Neuronal stem cell (in vitro differentiated cells): ENCODE results near the gene RASL12.
"Not testable (repeated sequence)": the region's sequence is repeated elsewhere in the genome, so short reads cannot be mapped to it uniquely, and the experiment has no call there.

Experiments
- DNase-seq: peaks from one replicate; pipeline ENCODE4 v3.0.0-alpha.2; 2013; ENCODE audit warnings: low spot score
- H2AFZ ChIP-seq: one replicate; pipeline ENCODE4 v1.6.1; 2013; ENCODE audit warnings: mild to moderate bottlenecking, low read length, inconsistent platforms
- H2AK5ac ChIP-seq: 2 replicates; pipeline ENCODE4 v1.6.1; 2013; ENCODE audit warnings: low read depth, mild to moderate bottlenecking, inconsistent platforms, low read length, moderate library complexity, mixed read lengths
- H2BK120ac ChIP-seq: 2 replicates; pipeline ENCODE4 v1.6.1; 2013; ENCODE audit warnings: low read depth, mild to moderate bottlenecking, inconsistent platforms, low read length, moderate library complexity, mixed read lengths
- H2BK12ac ChIP-seq: one replicate; pipeline ENCODE4 v1.6.1; 2013; ENCODE audit warnings: low read length, inconsistent platforms
- H2BK15ac ChIP-seq: 2 replicates; pipeline ENCODE4 v1.6.1; 2013; ENCODE audit warnings: mild to moderate bottlenecking, low read length, inconsistent platforms, mixed read lengths
- H2BK5ac ChIP-seq: one replicate; pipeline ENCODE4 v1.6.1; 2013; ENCODE audit warnings: inconsistent platforms, mild to moderate bottlenecking, low read length, moderate library complexity
- H3K14ac ChIP-seq: one replicate; pipeline ENCODE4 v1.6.1; 2013; ENCODE audit warnings: low read length, inconsistent platforms
- H3K18ac ChIP-seq: 2 replicates; pipeline ENCODE4 v1.6.1; 2013; ENCODE audit warnings: low read length, inconsistent platforms
- H3K23ac ChIP-seq: 2 replicates; pipeline ENCODE4 v1.6.1; 2013; ENCODE audit warnings: low read depth, mild to moderate bottlenecking, mixed read lengths, low read length, inconsistent platforms; ENCODE audit not compliant: poor library complexity
- H3K27ac ChIP-seq: replicated peaks from 3 replicates; pipeline ENCODE4 v1.5.1; 2013; ENCODE audit warnings: low read length, inconsistent platforms
- H3K27me3 ChIP-seq, 3 experiments: 2 replicates each; pipeline ENCODE4 v1.6.1; 2013; ENCODE audit warnings: low read length in 3 of 3, mild to moderate bottlenecking in 2 of 3, inconsistent platforms in 1 of 3, low read depth in 1 of 3, mixed read lengths in 1 of 3, moderate library complexity in 1 of 3; ENCODE audit not compliant: control insufficient read depth in 3 of 3, insufficient read depth in 3 of 3
- H3K36me3 ChIP-seq, 2 donors: replicated peaks in 1 of 2; 2 replicates each; pipeline ENCODE4 v1.6.1; 2013; ENCODE audit warnings: low read length in 2 of 2; ENCODE audit not compliant: control insufficient read depth in 2 of 2, insufficient read depth in 2 of 2
- H3K4ac ChIP-seq: 2 replicates; pipeline ENCODE4 v1.6.1; 2013; ENCODE audit warnings: inconsistent platforms, mild to moderate bottlenecking, low read length, moderate library complexity
- H3K4me1 ChIP-seq, 2 donors: 1 replicate in 1 of 2; 2 replicates in 1 of 2; pipeline ENCODE4 v1.6.1; 2013; ENCODE audit warnings: low read length in 2 of 2, low read depth in 1 of 2; ENCODE audit not compliant: control insufficient read depth in 2 of 2, insufficient read depth in 1 of 2
- H3K4me2 ChIP-seq: one replicate; pipeline ENCODE4 v1.6.1; 2013; ENCODE audit warnings: mild to moderate bottlenecking, low read length, inconsistent platforms; ENCODE audit not compliant: insufficient read depth, poor library complexity, severe bottlenecking
- H3K4me3 ChIP-seq, 2 donors: 2 replicates each; pipeline ENCODE4 v1.5.1; 2013; ENCODE audit warnings: low read length in 2 of 2, mild to moderate bottlenecking in 2 of 2, inconsistent platforms in 1 of 2, moderate library complexity in 1 of 2
- H3K79me1 ChIP-seq: one replicate; pipeline ENCODE4 v1.6.1; 2013; ENCODE audit warnings: low read depth, mild to moderate bottlenecking, inconsistent platforms, low read length, moderate library complexity
- H3K9ac ChIP-seq: one replicate; pipeline ENCODE4 v1.6.1; 2013; ENCODE audit warnings: mild to moderate bottlenecking, low read depth, low read length, inconsistent platforms; ENCODE audit not compliant: poor library complexity
- H3K9me3 ChIP-seq, 2 donors: replicated peaks in 1 of 2; 2 replicates each; pipeline versions ENCODE3 to v1.6.1; 2013; ENCODE audit warnings: low read length in 2 of 2, mild to moderate bottlenecking in 2 of 2, inconsistent platforms in 1 of 2, low read depth in 1 of 2, mixed read lengths in 1 of 2, moderate library complexity in 1 of 2; ENCODE audit not compliant: control insufficient read depth in 2 of 2, insufficient read depth in 1 of 2
- H4K8ac ChIP-seq: one replicate; pipeline ENCODE4 v1.6.1; 2013; ENCODE audit warnings: low read depth, mild to moderate bottlenecking, inconsistent platforms, low read length, moderate library complexity
- H4K91ac ChIP-seq: one replicate; pipeline ENCODE4 v1.6.1; 2013; ENCODE audit warnings: low read length, low read depth, mild to moderate bottlenecking, inconsistent platforms; ENCODE audit not compliant: poor library complexity
- WGBS, 2 donors: extraction: QIAGEN DNeasy Blood & Tissue Kit; methylation state at CpG; one replicate each; pipeline ENCODE4 v1.1.7; 2013; ENCODE audit warnings: missing lambda C conversion rate in 2 of 2, mixed read lengths in 1 of 2; ENCODE audit not compliant: insufficient read length in 2 of 2, insufficient replicate concordance in 1 of 2; ENCODE audit errors: extremely low coverage in 2 of 2; 5-methylcytosine and 5-hydroxymethylcytosine counted together

RASL12 gene

GRCh38 chr15:65075607-65076395 is 8.0 kb upstream of the RASL12 start:
- H2BK5ac ChIP-seq, H4K8ac ChIP-seq, H3K4ac ChIP-seq, H3K4me2 ChIP-seq, H3K18ac ChIP-seq, H2BK120ac ChIP-seq, H2BK15ac ChIP-seq, H2BK12ac ChIP-seq, H3K27ac ChIP-seq, H3K4me3 ChIP-seq, H3K4me1 ChIP-seq, H2AK5ac ChIP-seq, H3K36me3 ChIP-seq, H4K91ac ChIP-seq, H3K9ac ChIP-seq, H3K79me1 ChIP-seq, H3K23ac ChIP-seq, H3K14ac ChIP-seq, H3K9me3 ChIP-seq, DNase-seq: not testable (repeated sequence)
- H3K27me3 ChIP-seq: peaks cover 0 to 15% (median 0%) of the 10 kb centered on the region in 3 experiments
- peak overlapping the region; percentile 59 for H2AFZ ChIP-seq
- no CpG with 5 or more reads among the region's 12 CpGs for WGBS, 2 donors

- DNase-seq, H3K18ac ChIP-seq, H2AK5ac ChIP-seq, H2BK120ac ChIP-seq, H3K27ac ChIP-seq, H2AFZ ChIP-seq, H3K4me3 ChIP-seq, H3K23ac ChIP-seq, H3K9ac ChIP-seq, H2BK15ac ChIP-seq, H4K8ac ChIP-seq, H3K4ac ChIP-seq, H3K9me3 ChIP-seq, H2BK12ac ChIP-seq, H3K14ac ChIP-seq, H3K4me2 ChIP-seq, H3K4me1 ChIP-seq, H4K91ac ChIP-seq, H2BK5ac ChIP-seq, H3K79me1 ChIP-seq, H3K36me3 ChIP-seq: not testable (repeated sequence)
- peaks cover 0 to 16% (median 0%) of the 10 kb centered on the region in 3 experiments for H3K27me3 ChIP-seq
- no CpG with 5 or more reads among the region's 22 CpGs for WGBS, 2 donors
These were observed 7.2 kb upstream of the RASL12 start for GRCh38 chr15:65074946-65075345.

DNA sequence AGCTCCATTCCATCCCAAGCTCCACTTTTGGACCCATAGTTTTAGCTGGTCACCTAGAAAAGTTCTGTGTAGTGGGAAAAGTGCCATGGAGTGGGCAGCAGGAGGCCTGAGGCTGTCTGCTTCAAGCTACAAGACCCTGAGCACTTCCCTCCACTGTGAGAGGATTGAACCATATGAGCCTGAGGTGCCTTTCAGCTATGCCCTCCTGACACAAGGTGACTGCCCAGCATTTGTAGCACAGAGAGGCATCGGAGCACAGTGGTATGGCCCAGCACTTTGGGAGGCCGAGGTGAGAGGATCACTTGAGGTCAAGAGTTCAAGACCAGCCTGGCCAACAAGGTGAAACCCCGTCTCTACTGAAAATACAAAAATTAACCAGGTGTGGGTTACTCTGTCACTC is 4.8 kb upstream of the RASL12 start:
- Histone ChIP-seq H3K4me1 (peaks cover 0 to 6% of the 10 kb centered on the region in 2 donors), H2BK120ac (no peak overlapping the region), H2BK12ac (no peak overlapping the region), H3K23ac (no peak overlapping the region), H3K27ac (no peak overlapping the region), H3K9me3 (peaks cover 2 to 4% of the 10 kb centered on the region in 2 donors), H2AK5ac (no peak overlapping the region), H2BK5ac (no peak overlapping the region), H3K79me1 (no peaks in the 10 kb centered on the region), H3K9ac (no peak overlapping the region), H3K4me2 (no peak overlapping the region), H3K27me3 (peaks cover 0 to 26% (median 0%) of the 10 kb centered on the region in 3 experiments), H3K4ac (no peak overlapping the region), H4K91ac (no peak overlapping the region), H2AFZ (no peak overlapping the region), H4K8ac (no peak overlapping the region), H3K14ac (no peak overlapping the region), H3K4me3 (no peak overlapping the region), H2BK15ac (no peak overlapping the region), H3K18ac (no peak overlapping the region), H3K36me3 (no peaks in the 10 kb centered on the region)
- no CpG with 5 or more reads among the region's 3 CpGs for WGBS, 2 donors
- DNase-seq: no peak

DNA sequence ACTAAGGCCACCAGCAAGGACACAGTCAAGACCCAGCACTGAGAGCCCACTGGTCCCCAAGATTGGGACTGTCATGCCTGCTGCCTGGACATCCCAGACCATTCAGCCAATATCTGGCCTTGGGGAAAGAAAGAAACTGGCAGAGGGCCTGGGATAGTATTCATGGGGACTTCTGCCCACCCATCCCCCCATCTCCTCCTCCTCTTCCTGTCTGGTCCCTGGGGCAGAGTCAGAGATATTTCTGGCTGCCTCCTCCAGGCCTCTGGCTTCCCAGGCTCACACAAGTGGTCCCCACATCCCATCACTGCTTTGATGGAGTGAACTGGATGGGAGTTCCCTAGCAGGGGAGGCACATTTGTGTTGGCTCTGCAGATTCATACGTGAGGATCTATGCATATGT is 4.2 kb upstream of the RASL12 start:
- H3K27me3 ChIP-seq: peaks cover 0 to 32% (median 0%) of the 10 kb centered on the region in 3 experiments
- H3K79me1 ChIP-seq: no peaks in the 10 kb centered on the region
- no peak overlapping the region for H3K4ac ChIP-seq
- H3K9ac ChIP-seq: no peak overlapping the region
- no peak overlapping the region for H3K4me3 ChIP-seq
- no peak for DNase-seq
- H3K18ac ChIP-seq: no peak overlapping the region
- H2BK15ac ChIP-seq: no peak overlapping the region
- no peak overlapping the region for H3K23ac ChIP-seq
- no peak overlapping the region for H2BK120ac ChIP-seq
- H2AFZ ChIP-seq: no peak overlapping the region
- H3K4me1 ChIP-seq: peaks cover 3 to 11% of the 10 kb centered on the region in 2 donors
- H4K91ac ChIP-seq: no peak overlapping the region
- no peak overlapping the region for H4K8ac ChIP-seq
- no CpG with 5 or more reads among the region's 1 CpG for WGBS, 2 donors
- no peak overlapping the region for H2BK5ac ChIP-seq
- H3K9me3 ChIP-seq: peaks cover 2 to 4% of the 10 kb centered on the region in 2 donors
- H2AK5ac ChIP-seq: no peak overlapping the region
- H2BK12ac ChIP-seq: no peak overlapping the region
- no peak overlapping the region for H3K14ac ChIP-seq
- no peak overlapping the region for H3K4me2 ChIP-seq
- H3K36me3 ChIP-seq: no peaks in the 10 kb centered on the region
- H3K27ac ChIP-seq: no peak overlapping the region
